ENCODE data around the gene CBL.
A peak's percentile ranks its signal among the peaks of the same experiment; 100 is the strongest.
"Not testable (repeated sequence)": the region's sequence is repeated elsewhere in the genome, so short reads cannot be mapped to it uniquely, and the experiment has no call there.

The CBL gene

DNA sequence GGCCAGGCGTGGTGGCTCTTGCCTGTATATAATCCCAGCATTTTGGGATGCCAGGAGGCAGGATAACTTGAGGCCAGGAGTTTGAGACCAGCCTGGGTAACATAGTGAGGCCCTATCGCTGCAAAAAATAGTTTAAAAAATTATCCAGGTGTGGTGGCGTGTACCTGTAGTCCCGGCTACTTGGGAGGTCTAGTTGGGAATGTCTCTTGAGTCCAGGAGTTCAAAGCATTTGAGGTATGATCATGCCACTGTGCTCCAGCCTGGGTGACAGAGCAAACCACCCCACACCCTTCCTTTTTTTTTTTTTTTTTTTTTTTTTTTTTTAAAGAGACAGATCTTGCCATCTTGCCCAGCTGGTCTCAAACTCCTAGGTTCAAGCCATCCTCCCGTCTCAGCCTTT is 16.8 kb downstream of the CBL start:
- ATAC-seq, result no peak
- H3K4me3 Mint-ChIP-seq, result no peak overlapping the region
- no peaks in the 10 kb centered on the region for H3K27me3 Mint-ChIP-seq
- no peak overlapping the region for H3K27ac Mint-ChIP-seq
- H3K9me3 Mint-ChIP-seq, result no peaks in the 10 kb centered on the region
- peaks cover 29% of the 10 kb centered on the region for H3K4me1 Mint-ChIP-seq
- no peaks in the 10 kb centered on the region for H3K36me3 Mint-ChIP-seq

- Mint-ChIP-seq H3K4me1 (peaks cover 23% of the 10 kb centered on the region), H3K9me3 (no peaks in the 10 kb centered on the region), H3K27me3 (no peaks in the 10 kb centered on the region), H3K36me3 (peaks cover 5% of the 10 kb centered on the region), H3K4me3 (no peak overlapping the region), H3K27ac (no peak overlapping the region)
- ATAC-seq, result no peak
These were observed 17.7 kb downstream of the CBL start for GRCh38 chr11:119223856-119224255.

GRCh38 chr11:119228535-119229287 is 22.6 kb downstream of the CBL start:
- not testable (repeated sequence) for ATAC-seq, H3K9me3 Mint-ChIP-seq, H3K4me3 Mint-ChIP-seq, H3K27ac Mint-ChIP-seq, H3K27me3 Mint-ChIP-seq
- H3K4me1 Mint-ChIP-seq, result peaks cover 35% of the 10 kb centered on the region
- peaks cover 24% of the 10 kb centered on the region for H3K36me3 Mint-ChIP-seq

GRCh38 chr11:119229288-119229672 is 23.1 kb downstream of the CBL start:
- H3K27me3 Mint-ChIP-seq, result no peaks in the 10 kb centered on the region
- H3K4me1 Mint-ChIP-seq, result peaks cover 29% of the 10 kb centered on the region
- H3K36me3 Mint-ChIP-seq, result peaks cover 29% of the 10 kb centered on the region
- H3K4me3 Mint-ChIP-seq, result no peak overlapping the region
- H3K9me3 Mint-ChIP-seq, result no peaks in the 10 kb centered on the region
- no peak for ATAC-seq
- H3K27ac Mint-ChIP-seq, result no peak overlapping the region

DNA sequence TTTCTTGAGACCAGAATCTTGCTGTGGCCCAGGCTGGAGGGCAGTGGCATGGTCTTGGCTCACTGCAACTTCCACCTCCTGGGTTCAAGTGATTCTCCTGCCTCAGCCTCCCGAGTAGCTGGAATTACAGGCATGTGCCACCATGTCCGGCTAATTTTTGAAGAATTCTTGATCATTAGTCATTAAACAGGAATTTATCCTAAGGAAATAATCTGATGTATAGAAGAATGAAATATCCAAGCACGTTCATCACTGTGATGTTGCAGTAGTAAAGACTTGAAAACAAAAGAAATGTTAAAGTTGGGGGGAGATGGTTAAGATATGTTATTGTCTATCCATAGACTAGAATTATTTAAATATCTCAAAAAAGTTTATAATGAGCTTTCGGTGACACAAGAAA is 23.6 kb downstream of the CBL start:
- H3K27me3 Mint-ChIP-seq, result no peaks in the 10 kb centered on the region
- no peak overlapping the region for H3K4me3 Mint-ChIP-seq
- no peaks in the 10 kb centered on the region for H3K9me3 Mint-ChIP-seq
- no peak for ATAC-seq
- H3K36me3 Mint-ChIP-seq, result peaks cover 32% of the 10 kb centered on the region
- H3K4me1 Mint-ChIP-seq, result peaks cover 25% of the 10 kb centered on the region
- no peak overlapping the region for H3K27ac Mint-ChIP-seq

DNA sequence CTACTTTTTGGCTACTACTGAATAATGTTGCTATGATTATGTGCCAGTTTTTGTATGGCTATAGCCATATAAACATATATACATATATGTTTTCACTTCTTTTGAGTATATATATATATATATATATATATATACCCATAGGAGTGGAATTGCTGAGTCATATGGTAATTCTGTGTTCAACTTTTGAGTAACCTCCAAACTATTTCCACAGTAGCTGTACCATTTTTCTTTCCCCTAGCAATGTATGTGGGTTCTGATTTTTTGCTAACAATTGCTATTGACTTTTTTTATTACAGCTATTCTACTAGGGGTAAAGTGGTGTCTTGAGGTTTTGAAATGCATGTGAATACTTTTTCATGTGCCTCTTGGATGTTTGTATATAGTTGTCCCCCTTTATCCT is 30.4 kb downstream of the CBL start:
- Mint-ChIP-seq H3K4me3 (no peak overlapping the region), H3K9me3 (no peaks in the 10 kb centered on the region), H3K4me1 (peaks cover 29% of the 10 kb centered on the region), H3K36me3 (peaks cover 52% of the 10 kb centered on the region), H3K27me3 (no peaks in the 10 kb centered on the region), H3K27ac (peak overlapping the region; percentile 62)
- ATAC-seq, result no peak

DNA sequence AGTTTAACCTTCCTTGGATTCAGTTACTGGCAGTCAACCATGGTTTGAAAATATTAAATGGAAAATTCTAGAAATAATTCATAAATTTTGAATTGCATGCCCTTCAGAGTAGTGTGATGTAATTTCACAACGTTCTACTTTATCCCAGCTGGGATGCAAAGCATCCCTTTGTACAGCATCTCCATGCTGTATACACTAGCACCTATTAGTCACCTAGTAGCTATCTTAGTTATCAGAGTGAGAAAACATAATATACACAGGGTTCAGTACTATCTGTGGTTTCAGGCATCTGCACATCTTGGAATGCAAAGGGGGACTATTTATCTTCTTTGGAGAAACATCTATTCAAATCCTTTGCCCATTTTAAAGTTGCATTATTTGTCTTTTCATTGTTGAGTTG is 30.8 kb downstream of the CBL start:
- H3K9me3 Mint-ChIP-seq, result no peaks in the 10 kb centered on the region
- ATAC-seq, result no peak
- H3K27me3 Mint-ChIP-seq, result no peaks in the 10 kb centered on the region
- H3K4me1 Mint-ChIP-seq, result peaks cover 29% of the 10 kb centered on the region
- H3K4me3 Mint-ChIP-seq, result no peak overlapping the region
- peaks cover 56% of the 10 kb centered on the region for H3K36me3 Mint-ChIP-seq
- no peak overlapping the region for H3K27ac Mint-ChIP-seq

DNA sequence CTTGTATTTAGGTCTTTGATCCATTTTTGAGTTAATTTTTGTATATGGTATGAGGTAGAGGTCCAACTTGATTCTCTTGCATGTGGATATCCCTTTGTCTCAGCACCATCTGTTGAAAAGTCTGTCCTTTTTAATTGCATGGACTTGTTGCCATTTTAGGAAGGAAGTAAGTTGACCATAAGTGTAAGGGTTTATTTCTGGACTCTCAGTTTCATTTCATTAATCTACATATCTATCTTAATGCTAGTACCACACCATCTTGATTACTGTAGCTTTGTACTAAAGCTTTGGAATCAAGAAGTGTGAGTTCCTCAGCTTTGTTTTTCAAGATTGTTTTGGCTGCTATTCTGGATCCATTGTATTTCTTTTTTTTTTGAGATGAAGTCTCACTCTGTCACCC is 31.4 kb downstream of the CBL start:
- Mint-ChIP-seq H3K9me3 (no peaks in the 10 kb centered on the region), H3K27ac (no peak overlapping the region), H3K36me3 (peaks cover 55% of the 10 kb centered on the region), H3K4me3 (no peak overlapping the region), H3K27me3 (no peaks in the 10 kb centered on the region), H3K4me1 (peaks cover 29% of the 10 kb centered on the region)
- ATAC-seq, result no peak

DNA sequence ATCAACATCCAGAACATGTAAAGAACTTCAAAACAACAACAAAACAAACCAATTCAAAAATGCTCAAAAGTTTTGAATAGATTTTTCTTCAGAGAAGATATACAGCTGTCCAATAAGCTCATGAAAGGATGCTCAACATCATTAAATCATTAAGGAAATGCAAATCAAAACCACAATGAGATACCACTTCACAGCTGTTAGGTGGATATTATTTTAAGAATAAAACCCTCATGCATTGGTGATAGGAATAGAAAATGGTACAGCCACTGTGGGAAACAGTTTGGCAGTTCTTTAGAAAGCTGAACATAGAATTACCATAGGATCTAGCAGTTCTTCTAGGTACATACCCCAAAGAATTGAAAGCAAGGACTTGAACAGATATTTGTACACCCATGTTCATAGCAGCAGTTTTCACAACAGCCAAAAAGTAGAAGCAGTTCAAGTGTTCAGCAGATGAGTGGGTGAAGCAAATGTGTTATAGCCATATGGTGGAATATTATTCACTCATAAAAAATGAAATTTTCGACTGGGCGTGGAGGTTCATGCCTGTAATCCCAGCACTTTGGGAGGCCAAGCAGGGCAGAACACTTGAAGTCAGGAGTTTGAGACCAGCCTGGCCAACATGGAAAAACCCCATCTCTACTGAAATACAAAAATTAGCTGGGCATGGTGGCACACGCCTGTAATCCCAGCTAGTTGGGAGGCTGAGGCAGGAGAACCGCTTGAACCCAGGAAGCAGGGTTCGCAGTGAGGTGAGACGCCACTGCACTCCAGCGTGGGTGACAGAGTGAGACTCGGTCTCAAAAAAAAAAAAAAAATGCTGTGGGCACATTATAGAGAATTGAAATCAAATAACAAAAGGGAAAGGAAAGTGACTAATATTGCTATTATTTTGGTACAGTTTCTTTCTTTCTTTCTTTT is 42.9 kb downstream of the CBL start:
- Mint-ChIP-seq H3K27me3 (no peaks in the 10 kb centered on the region), H3K9me3 (no peaks in the 10 kb centered on the region), H3K4me3 (no peak overlapping the region), H3K27ac (no peak overlapping the region), H3K4me1 (peaks cover 20% of the 10 kb centered on the region), H3K36me3 (peaks cover 13% of the 10 kb centered on the region)
- no peak for ATAC-seq

GRCh38 chr11:119249671-119250010 is 43.5 kb downstream of the CBL start:
- Mint-ChIP-seq H3K27me3 (no peaks in the 10 kb centered on the region), H3K27ac (no peak overlapping the region), H3K4me1 (peaks cover 20% of the 10 kb centered on the region), H3K4me3 (no peak overlapping the region), H3K9me3 (no peaks in the 10 kb centered on the region), H3K36me3 (peaks cover 14% of the 10 kb centered on the region)
- ATAC-seq, result no peak

DNA sequence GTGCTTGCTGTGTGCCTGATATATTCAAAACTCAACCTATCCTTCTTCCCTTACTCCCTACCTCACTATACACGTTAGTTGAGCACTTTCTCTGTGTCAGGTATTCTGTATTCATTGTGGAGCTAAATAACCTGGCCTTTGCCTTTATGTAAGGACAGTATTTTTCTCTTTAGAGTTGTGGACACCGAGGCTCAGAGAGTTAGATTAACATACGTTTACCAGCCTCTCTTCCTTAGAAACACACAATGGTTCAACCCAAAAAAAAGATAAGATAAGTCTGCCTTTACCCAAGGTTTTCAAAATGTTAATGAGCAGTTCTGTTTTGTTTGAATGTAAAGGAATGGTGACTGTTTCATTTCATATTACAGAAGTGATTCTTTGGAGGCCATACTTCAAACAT is 45.0 kb downstream of the CBL start:
- no peak overlapping the region for H3K4me3 Mint-ChIP-seq
- peaks cover 20% of the 10 kb centered on the region for H3K36me3 Mint-ChIP-seq
- H3K27ac Mint-ChIP-seq, result no peak overlapping the region
- H3K9me3 Mint-ChIP-seq, result no peaks in the 10 kb centered on the region
- no peaks in the 10 kb centered on the region for H3K27me3 Mint-ChIP-seq
- peaks cover 20% of the 10 kb centered on the region for H3K4me1 Mint-ChIP-seq
- no peak for ATAC-seq

DNA sequence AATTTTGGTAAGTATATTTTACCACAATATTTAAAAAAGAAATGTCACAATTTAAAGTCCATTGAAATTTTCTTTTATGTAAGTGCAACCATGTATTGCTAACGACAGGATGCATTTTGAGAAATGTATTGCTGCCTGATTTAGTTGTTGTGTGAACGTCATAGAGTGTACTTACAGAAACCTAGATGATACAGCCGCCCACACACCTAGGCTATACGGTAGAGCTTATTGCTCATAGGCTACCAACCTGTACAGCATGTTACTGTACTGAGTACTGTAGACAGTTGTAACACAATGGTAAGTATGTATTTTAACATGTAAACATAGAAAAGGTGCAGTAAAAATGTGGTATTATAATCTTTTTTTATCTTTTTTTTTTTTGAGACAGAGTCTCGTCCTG is 48.1 kb downstream of the CBL start:
- no peak for ATAC-seq
- no peak overlapping the region for H3K4me3 Mint-ChIP-seq
- no peaks in the 10 kb centered on the region for H3K27me3 Mint-ChIP-seq
- H3K9me3 Mint-ChIP-seq, result no peaks in the 10 kb centered on the region
- peaks cover 20% of the 10 kb centered on the region for H3K36me3 Mint-ChIP-seq
- peaks cover 28% of the 10 kb centered on the region for H3K4me1 Mint-ChIP-seq
- H3K27ac Mint-ChIP-seq, result no peak overlapping the region

GRCh38 chr11:119258180-119258579 is 52.0 kb downstream of the CBL start:
- no peak overlapping the region for H3K4me3 Mint-ChIP-seq
- peaks cover 7% of the 10 kb centered on the region for H3K36me3 Mint-ChIP-seq
- ATAC-seq, result no peak
- peaks cover 23% of the 10 kb centered on the region for H3K4me1 Mint-ChIP-seq
- no peaks in the 10 kb centered on the region for H3K9me3 Mint-ChIP-seq
- no peaks in the 10 kb centered on the region for H3K27me3 Mint-ChIP-seq
- H3K27ac Mint-ChIP-seq, result peak overlapping the region; percentile 51

- peaks cover 24% of the 10 kb centered on the region for H3K4me1 Mint-ChIP-seq
- no peaks in the 10 kb centered on the region for H3K9me3 Mint-ChIP-seq
- no peak for ATAC-seq
- peaks cover 7% of the 10 kb centered on the region for H3K36me3 Mint-ChIP-seq
- no peaks in the 10 kb centered on the region for H3K27me3 Mint-ChIP-seq
- peak overlapping the region; percentile 51 for H3K27ac Mint-ChIP-seq
- no peak overlapping the region for H3K4me3 Mint-ChIP-seq
These were observed 52.8 kb downstream of the CBL start for GRCh38 chr11:119258983-119259382.

- Mint-ChIP-seq H3K4me3 (no peak overlapping the region), H3K27me3 (no peaks in the 10 kb centered on the region), H3K9me3 (no peaks in the 10 kb centered on the region), H3K27ac (no peak overlapping the region), H3K4me1 (peaks cover 37% of the 10 kb centered on the region), H3K36me3 (peaks cover 11% of the 10 kb centered on the region)
- ATAC-seq, result no peak
These were observed 56.7 kb downstream of the CBL start for GRCh38 chr11:119262668-119263351.
